Activated CD4-positive, alpha-beta T cell treated with anti-CD3 and anti-CD28 coated beads for 24 hours (primary cell): ENCODE data around the gene MMP15.
"Not testable (repeated sequence)": the region's sequence is repeated elsewhere in the genome, so short reads cannot be mapped to it uniquely, and the experiment has no call there.

Experiments used
- DNase-seq, 2 donors: peaks; one replicate each; pipeline ENCODE4 v3.0.0-alpha.2; 2020; ENCODE audit warnings: low read depth in 2 of 2

Gene MMP15

DNA sequence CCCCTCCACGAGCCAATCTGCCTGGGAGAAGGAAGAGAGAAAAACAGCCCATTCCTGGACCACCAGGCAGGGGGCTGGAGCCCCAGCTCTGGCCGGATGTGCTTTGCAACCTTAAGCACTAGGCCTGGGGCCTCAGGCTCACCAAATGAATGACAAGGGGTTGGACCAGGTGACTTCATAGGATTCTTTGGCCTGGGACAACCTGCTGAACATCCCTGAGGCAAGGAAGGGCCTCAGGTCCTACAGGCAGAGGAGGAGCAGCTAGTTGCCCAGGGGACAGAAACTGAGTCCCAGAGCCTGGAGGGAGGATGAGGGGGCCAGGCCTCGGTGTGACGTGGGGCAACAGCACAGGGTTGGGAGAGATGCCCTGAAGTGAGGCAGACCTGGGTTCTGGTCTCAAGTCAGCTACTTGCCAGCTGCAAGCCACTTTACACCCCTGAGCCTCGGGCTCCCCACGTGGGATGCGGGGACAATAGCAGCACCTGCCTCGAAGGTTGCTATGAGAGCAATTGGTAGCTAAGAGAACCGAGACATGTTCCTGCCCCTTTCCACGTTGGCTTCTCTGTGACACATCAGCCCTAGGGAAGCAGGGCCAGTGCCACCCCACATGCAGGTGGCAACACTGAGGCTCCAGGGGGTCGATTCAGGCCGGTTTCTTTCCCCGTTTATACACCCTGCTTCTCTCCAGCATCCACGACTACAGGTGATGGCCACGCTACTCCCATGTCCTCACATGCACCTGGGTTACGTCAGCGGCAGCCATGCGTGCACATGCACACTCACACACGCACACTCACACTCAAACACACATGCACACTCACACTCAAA, 61.0 kb downstream of the MMP15 start:
- no peak for DNase-seq

DNA sequence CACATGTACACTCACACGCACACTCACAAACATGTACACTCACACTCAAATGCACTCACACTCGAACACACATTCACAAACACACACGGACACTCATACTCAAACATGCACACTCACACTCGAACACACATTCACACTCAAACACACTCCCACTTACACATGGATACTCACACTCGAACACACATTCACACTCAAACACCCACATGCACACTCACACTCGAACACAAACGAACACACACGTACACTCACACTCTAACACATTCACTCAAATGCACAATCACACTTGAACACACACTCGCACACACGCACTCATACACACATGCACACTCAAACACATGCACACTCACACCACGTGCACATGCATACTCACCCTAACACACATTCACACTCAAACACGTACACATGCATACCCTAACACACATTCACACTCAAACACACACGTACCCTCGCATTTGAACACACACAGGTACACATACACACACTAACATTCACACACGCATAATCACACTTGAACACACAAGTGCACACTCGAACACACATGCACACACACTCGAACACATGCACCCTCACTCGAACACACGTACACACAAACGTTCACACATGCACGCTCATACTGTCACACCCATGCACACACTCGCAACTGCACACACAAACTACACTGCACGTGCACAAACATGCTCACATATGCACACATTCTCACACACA, 61.8 kb downstream of the MMP15 start:
- no peak for DNase-seq

DNA sequence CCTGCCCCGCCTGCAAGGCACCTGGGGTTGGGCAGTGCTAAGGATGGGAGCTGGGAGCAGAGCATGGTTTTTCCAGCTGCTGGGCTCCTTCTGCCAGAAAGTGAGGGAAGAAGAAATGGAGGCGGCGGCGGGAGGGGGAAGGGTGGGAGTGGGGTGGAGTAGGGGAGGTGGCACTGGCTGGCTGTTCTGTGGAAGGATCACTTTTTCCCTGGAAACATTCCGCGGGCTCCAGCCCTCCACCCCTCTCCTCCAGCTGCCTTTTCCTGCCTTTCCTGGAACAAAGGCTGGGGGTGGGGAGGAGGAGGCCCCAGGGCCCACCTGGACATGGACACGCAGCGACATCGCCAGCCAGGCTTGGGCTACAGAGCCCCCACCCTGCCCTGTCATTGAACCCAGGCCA, 62.5 kb downstream of the MMP15 start:
- no peak for DNase-seq

DNA sequence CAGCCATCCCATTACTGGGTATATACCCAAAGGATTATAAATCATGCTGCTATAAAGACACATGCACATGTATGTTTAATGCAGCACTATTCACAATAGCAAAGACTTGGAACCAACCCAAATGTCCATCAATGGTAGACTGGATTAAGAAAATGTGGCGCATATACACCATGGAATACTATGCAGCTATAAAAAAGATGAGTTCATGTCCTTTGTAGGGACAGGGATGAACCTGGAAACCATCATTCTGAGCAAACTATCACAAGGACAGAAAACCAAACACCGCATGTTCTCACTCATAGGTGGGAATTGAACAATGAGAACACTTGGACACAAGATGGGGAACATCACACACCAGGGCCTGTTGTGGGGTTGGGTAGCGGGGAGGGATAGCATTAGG, 64.8 kb downstream of the MMP15 start:
- not testable (repeated sequence) for DNase-seq

DNA sequence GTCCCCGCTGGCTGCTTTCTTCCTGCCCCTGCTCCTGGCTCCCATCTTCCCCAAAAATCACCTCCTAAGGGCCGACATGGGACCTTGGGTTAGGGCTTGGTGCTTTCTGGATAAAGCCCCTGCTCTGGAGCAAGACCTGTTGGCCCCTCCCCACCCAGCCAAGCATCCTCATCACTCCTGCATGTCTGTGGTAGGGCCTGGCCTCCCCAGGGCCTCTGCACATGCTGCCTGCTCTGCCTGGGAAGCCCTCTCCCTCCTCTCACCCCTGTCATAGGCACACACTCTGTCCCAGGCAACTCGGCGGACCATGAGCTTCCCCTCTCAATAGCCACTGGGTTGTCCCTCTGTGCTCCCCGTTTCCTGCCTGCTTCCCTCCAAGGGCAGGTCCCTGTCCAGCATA, 68.5 kb downstream of the MMP15 start:
- DNase-seq, result no peak

DNA sequence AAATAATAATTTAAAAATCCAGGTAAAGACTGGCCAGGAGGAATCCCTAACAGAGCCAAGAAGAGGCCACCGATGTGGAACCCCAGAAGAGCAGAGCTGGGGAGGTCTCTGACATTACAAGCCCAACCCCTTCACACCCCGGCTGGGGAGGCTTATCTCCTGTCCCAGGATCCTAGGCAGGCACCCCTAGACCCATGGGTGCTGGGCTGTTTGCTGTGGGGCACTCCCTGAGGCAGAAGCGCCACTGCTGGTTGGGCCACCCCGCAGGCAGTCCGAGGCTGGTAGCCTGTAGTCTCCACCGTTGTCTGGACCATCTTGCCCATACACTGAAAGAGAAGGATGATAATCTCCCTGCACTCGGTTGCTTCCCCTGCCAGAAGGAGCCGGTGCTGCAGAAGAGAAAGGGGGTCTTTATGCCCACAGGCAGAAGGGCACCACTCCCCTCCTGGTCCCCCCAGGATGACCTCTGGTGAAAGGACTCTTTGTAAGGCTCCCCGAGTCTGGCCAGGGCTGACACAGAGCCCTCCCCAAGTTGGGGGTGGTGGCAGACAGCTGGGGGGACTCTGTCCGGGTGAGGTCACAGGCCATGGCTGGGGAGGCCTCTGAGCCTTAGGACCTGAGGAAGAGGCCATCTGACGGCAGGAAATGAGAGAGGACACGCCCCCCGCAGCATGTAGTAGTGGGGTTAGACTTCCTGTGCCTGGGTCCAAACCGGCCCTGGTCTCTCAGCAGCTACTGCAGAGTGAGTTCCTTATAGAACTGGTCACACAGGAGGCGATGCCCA, 69.4 kb downstream of the MMP15 start:
- DNase-seq, result no peak

DNA sequence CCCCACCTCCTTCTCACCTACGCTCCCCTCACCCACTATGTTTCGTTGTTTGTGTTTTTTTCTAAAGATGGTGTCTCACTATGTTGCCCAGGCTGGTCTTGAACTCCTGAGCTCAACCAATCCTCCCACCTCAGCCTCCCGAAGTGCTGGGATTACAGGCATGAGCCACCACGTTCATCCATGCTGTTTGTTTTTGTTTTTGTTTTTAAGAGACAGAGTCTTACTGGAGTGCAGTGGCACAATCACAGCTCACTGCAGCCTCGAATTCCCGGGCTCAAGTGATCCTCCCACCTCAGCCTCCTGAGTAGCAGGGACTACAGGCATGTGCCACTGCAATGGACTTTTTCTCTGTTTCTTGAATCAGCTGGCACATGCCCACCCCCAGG, 70.0 kb downstream of the MMP15 start:
- DNase-seq, result not testable (repeated sequence)

DNA sequence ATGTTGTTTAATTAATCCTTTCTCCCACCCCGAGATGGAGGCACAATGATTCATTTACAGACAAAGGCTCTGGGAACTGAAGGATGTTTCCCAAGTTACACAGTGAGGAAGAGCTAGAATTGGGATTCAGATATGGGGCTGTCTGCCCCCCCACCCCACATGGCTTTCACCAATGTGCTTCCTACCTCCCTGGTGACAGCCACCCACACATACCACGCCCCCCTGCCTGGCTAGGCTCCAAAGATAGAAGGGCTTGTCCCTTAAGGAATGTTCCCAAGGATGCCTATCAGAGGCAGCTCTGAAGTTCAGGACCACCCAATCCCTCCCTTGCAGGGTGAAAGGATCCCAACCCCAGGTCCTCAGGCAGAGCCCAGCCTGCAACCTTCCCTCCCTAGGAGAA, 70.7 kb downstream of the MMP15 start:
- no peak for DNase-seq
